ENCODE data around the gene PGM5. TPM values are rescaled to one million over a fixed set of nuclear protein-coding genes. Genes with fewer than 3 reads are reported as not detected.

The PGM5 gene
- total and polyA plus RNA-seq, 4 donors, result 4.3 to 51.7 (median 12.0) TPM

DNA sequence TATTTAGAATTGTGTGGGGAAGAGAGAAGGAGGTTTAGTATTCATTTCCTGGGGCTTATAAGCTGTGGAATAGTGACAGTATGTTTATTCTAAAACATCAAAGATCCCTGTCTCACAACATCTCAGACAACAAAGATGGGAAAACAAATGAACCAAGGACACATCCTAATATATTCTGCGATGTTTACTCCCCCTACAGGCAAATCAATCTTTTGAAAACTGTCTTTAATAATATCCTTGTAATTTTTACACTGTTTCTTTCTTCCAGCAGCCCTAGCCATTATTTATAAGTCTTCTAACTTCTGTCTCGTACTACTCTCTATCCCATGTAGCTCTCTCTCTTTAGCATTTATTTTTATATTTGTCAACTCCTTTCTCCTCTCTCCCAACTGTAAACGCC, 217.7 kb downstream of the PGM5 start:
- ATAC-seq (ENCODE audit: insufficient read depth, low FRiP score), result no peak
- TF ChIP-seq CTCF (IDR thresholded peaks at IDR 0.05; ENCODE audit: control extremely low read depth, extremely low read depth), result no peak
- H3K27me3 ChIP-seq (ENCODE audit: control insufficient read depth in 3 of 3, insufficient read depth in 3 of 3, low read length in 2 of 3), result no peaks in the 10 kb centered on the region

GRCh38 chr9:68575817-68576216, 219.4 kb downstream of the PGM5 start:
- H3K27ac ChIP-seq (ENCODE audit: low read depth in 1 of 2, low read length in 1 of 2), result no peak overlapping the region
- H3K4me1 ChIP-seq (ENCODE audit: control insufficient read depth in 5 of 5, insufficient read depth in 5 of 5, low read length in 5 of 5), result no peaks in the 10 kb centered on the region
- WGBS, 2 donors, result 74% methylated on average over 5 of the region's 5 CpGs
- no peak for ATAC-seq (ENCODE audit: insufficient read depth, low FRiP score)
- no peak overlapping the region for H3K4me3 ChIP-seq
- no peaks in the 10 kb centered on the region for H3K9me3 ChIP-seq (ENCODE audit: control insufficient read depth in 4 of 4, insufficient read depth in 3 of 4, low read length in 3 of 4)
- no peaks in the 10 kb centered on the region for H3K27me3 ChIP-seq (ENCODE audit: control insufficient read depth in 3 of 3, insufficient read depth in 3 of 3, low read length in 2 of 3)
- H3K9ac ChIP-seq (ENCODE audit: insufficient read depth in 1 of 2, low read length in 2 of 2), result no peak overlapping the region
- H3K36me3 ChIP-seq (ENCODE audit: control insufficient read depth in 4 of 4, insufficient read depth in 4 of 4, low read length in 4 of 4), result no peaks in the 10 kb centered on the region
- TF ChIP-seq CTCF (IDR thresholded peaks at IDR 0.05; ENCODE audit: control extremely low read depth, extremely low read depth), result no peak
- no peak for DNase-seq

More for the DNA sequence above, 217.7 kb downstream of the PGM5 start:
- Histone ChIP-seq H3K36me3 (ENCODE audit: control insufficient read depth in 4 of 4, insufficient read depth in 4 of 4, low read length in 4 of 4) (no peaks in the 10 kb centered on the region), H3K27ac (ENCODE audit: low read depth in 1 of 2, low read length in 1 of 2) (no peak overlapping the region), H3K4me3 (no peak overlapping the region), H3K4me1 (ENCODE audit: control insufficient read depth in 5 of 5, insufficient read depth in 5 of 5, low read length in 5 of 5) (no peaks in the 10 kb centered on the region), H3K9me3 (ENCODE audit: control insufficient read depth in 4 of 4, insufficient read depth in 3 of 4, low read length in 3 of 4) (no peaks in the 10 kb centered on the region), H3K9ac (ENCODE audit: insufficient read depth in 1 of 2, low read length in 2 of 2) (no peak overlapping the region)
- 64 to 70% methylated on average over 3 of the region's 3 CpGs for WGBS, 2 donors
- DNase-seq, result no peak

GRCh38 chr9:68577774-68578591, 221.6 kb downstream of the PGM5 start:
- no peaks in the 10 kb centered on the region for H3K9me3 ChIP-seq (ENCODE audit: control insufficient read depth in 4 of 4, insufficient read depth in 3 of 4, low read length in 3 of 4)
- H3K4me3 ChIP-seq, result no peak overlapping the region
- no peak for ATAC-seq (ENCODE audit: insufficient read depth, low FRiP score)
- no peaks in the 10 kb centered on the region for H3K27me3 ChIP-seq (ENCODE audit: control insufficient read depth in 3 of 3, insufficient read depth in 3 of 3, low read length in 2 of 3)
- TF ChIP-seq CTCF (IDR thresholded peaks at IDR 0.05; ENCODE audit: control extremely low read depth, extremely low read depth), result no peak
- DNase-seq, result no peak
- H3K27ac ChIP-seq (ENCODE audit: low read depth in 1 of 2, low read length in 1 of 2), result no peak overlapping the region
- no peaks in the 10 kb centered on the region for H3K4me1 ChIP-seq (ENCODE audit: control insufficient read depth in 5 of 5, insufficient read depth in 5 of 5, low read length in 5 of 5)
- H3K36me3 ChIP-seq (ENCODE audit: control insufficient read depth in 4 of 4, insufficient read depth in 4 of 4, low read length in 4 of 4), result no peaks in the 10 kb centered on the region
- 73 to 84% methylated on average over 7 of the region's 7 CpGs for WGBS, 2 donors
- no peak overlapping the region for H3K9ac ChIP-seq (ENCODE audit: insufficient read depth in 1 of 2, low read length in 2 of 2)

Other genes starting within 250 kb of the PGM5 start
- 10 to 100 TPM; 30.7 to 31.6 TPM for gene ZNG1C, start 114.6 kb upstream of the PGM5 start, total RNA-seq
- 10 to 100 TPM; 12.6 to 14.6 TPM for gene ZNG1C, start 114.6 kb upstream of the PGM5 start, polyA plus RNA-seq
- under 1 TPM in 1 of 2 donors, not detected in 1; 0.21 TPM for gene FOXD4L3, start 53.7 kb upstream of the PGM5 start, total RNA-seq
- gene FOXD4L3, start 53.7 kb upstream of the PGM5 start, polyA plus RNA-seq, result not detected
- not detected for gene TMEM252, start 184.3 kb downstream of the PGM5 start, total RNA-seq
- gene TMEM252, start 184.3 kb downstream of the PGM5 start, polyA plus RNA-seq, result not detected

Measured in lung (tissue), 12 donors.